ENCODE data around the gene SIGLEC9.
A peak's percentile ranks its signal among the peaks of the same experiment; 100 is the strongest.
"Not testable (repeated sequence)": the region's sequence is repeated elsewhere in the genome, so short reads cannot be mapped to it uniquely, and the experiment has no call there.

SIGLEC9 gene

DNA sequence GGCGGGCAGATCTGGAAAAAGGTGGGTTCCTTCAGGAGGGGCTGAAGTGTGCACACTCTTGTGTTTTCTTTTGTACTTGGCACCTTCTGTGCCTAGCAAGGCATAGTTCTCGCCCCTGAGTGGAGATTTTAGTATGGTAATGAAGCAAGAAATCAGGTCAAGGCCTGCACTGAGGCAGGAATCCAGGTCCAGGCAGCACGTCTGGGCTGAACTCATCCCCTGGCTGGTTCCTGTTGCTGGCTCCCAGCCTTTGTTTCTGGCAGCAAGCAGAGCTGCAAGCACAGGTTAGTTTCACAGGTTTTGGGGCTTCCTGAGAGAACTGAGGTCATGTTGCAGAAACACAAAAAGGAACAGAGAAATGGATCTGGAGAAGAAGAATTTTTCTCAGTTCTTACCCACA is 38.6 kb downstream of the SIGLEC9 start:
- 81 to 85% methylated on average over 2 to 3 of the region's 3 CpGs for WGBS, 2 experiments (ENCODE audit: insufficient coverage in 2 of 2)
- H3K9me3 ChIP-seq (ENCODE audit: control insufficient read depth, low read length) = no peaks in the 10 kb centered on the region

DNA sequence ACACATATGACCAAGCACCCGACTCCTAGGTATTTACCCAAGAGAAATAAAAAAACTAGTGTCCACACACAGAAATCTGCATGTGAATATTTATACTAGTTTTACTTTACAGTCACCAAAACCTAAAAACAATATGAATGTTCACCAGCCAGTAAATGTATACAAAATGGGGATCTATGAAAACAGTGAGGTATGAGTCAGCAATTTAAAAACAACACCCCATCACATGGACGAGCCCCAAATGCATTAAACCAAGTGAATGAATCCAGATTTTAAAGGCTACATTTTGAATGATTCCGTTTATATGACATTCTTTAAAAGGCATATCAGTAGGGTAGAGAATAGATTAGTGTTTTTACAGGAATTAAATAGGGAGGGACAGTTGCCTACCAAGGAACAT is 39.5 kb downstream of the SIGLEC9 start:
- no peak overlapping the region for H3K4me3 ChIP-seq (ENCODE audit: extremely low read depth, insufficient read depth, low read length, poor library complexity, severe bottlenecking)
- no peaks in the 10 kb centered on the region for H3K36me3 ChIP-seq (ENCODE audit: control insufficient read depth, insufficient read depth, low read length)
- no peak overlapping the region for H3K27ac ChIP-seq (ENCODE audit: low read depth, low read length, severe bottlenecking)
- WGBS, 2 experiments (ENCODE audit: insufficient coverage in 2 of 2) = 86 to 92% methylated on average over 1 to 2 of the region's 3 CpGs
- H3K4me1 ChIP-seq (ENCODE audit: control insufficient read depth, insufficient read depth, low read length, poor library complexity, severe bottlenecking) = no peaks in the 10 kb centered on the region
- H3K9me3 ChIP-seq (ENCODE audit: control insufficient read depth, low read length) = no peaks in the 10 kb centered on the region

More for the DNA sequence above, 38.6 kb downstream of the SIGLEC9 start:
- H3K4me1 ChIP-seq (ENCODE audit: control insufficient read depth, insufficient read depth, low read length, poor library complexity, severe bottlenecking) = no peaks in the 10 kb centered on the region
- H3K36me3 ChIP-seq (ENCODE audit: control insufficient read depth, insufficient read depth, low read length) = no peaks in the 10 kb centered on the region
- no peak overlapping the region for H3K27ac ChIP-seq (ENCODE audit: low read depth, low read length, severe bottlenecking)
- no peak overlapping the region for H3K4me3 ChIP-seq (ENCODE audit: extremely low read depth, insufficient read depth, low read length, poor library complexity, severe bottlenecking)

DNA sequence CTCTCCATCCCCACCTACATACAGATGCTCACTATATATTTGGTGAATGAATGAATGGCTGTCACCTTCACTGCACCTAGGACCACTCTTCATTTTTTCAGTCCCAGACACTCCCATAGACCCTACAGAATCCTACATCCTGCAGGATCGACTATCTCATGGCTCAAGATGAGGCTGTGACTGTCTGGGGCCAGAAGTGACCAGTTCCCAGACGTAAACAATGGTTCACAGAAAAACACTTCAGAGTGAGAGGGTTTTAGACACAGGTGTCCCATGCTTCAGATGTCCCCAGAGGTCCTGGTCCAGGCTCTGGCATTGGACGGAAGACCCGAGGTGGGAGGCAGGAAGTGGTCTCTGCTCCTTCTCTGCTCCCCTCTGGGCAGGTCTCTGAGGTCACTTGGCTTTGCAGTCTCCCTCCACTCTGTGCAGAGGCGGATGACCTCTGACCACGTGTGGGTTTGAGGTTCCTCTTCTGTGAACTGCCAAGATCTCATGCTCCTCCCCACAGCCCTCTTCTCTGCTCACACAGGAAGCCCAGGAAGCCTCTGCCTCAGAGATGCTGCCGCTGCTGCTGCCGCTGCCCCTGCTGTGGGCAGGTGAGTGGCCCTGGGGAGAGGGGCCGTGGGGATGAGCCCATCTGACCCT is 42.3 kb downstream of the SIGLEC9 start:
- Histone ChIP-seq H3K27ac (ENCODE audit: low read depth, low read length, severe bottlenecking) (no peak overlapping the region), H3K4me3 (ENCODE audit: extremely low read depth, insufficient read depth, low read length, poor library complexity, severe bottlenecking) (no peak overlapping the region), H3K9me3 (ENCODE audit: control insufficient read depth, low read length) (no peaks in the 10 kb centered on the region), H3K36me3 (ENCODE audit: control insufficient read depth, insufficient read depth, low read length) (no peaks in the 10 kb centered on the region), H3K4me1 (ENCODE audit: control insufficient read depth, insufficient read depth, low read length, poor library complexity, severe bottlenecking) (no peaks in the 10 kb centered on the region)
- WGBS, 2 experiments (ENCODE audit: insufficient coverage in 2 of 2) = 87 to 91% methylated on average over 7 to 9 of the region's 9 CpGs

DNA sequence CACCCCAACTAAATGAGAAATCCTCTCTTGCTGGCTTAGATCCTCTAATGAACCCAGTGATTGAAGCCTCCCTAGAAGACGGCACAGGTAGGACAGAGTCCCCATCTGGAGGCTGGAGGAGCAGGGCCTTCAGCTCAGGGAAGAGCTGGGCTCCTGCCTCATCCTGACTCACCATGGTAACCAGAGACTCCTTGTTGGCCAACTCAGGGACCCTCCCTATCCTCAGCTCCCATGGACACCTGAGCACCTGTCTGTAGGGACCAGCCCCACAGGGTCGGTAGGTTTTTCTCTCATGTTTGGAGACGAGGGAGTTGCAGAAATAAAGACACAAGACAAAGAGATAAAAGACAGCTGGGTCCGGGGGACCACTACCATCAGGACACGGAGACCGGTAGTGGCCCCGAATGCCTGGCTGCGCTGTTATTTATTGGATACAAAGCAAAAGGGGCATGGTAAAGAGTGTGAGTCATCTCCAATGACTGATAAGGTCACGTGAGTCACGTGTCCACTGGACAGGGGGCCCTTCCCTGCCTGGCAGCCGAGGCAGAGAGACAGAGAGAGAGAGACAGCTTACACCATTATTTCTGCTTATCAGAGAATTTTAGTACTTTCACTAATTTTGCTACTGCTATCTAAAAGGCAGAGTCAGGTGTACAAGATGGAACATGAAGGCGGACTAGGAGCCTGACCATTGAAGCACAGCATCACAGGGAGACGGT is 44.0 kb downstream of the SIGLEC9 start:
- Histone ChIP-seq H3K4me1 (ENCODE audit: control insufficient read depth, insufficient read depth, low read length, poor library complexity, severe bottlenecking) (no peaks in the 10 kb centered on the region), H3K36me3 (ENCODE audit: control insufficient read depth, insufficient read depth, low read length) (no peaks in the 10 kb centered on the region), H3K27ac (ENCODE audit: low read depth, low read length, severe bottlenecking) (peak overlapping the region; percentile 39), H3K4me3 (ENCODE audit: extremely low read depth, insufficient read depth, low read length, poor library complexity, severe bottlenecking) (no peak overlapping the region), H3K9me3 (ENCODE audit: control insufficient read depth, low read length) (no peaks in the 10 kb centered on the region)
- 82 to 95% methylated on average over 11 of the region's 13 CpGs for WGBS, 2 experiments (ENCODE audit: insufficient coverage in 2 of 2)

DNA sequence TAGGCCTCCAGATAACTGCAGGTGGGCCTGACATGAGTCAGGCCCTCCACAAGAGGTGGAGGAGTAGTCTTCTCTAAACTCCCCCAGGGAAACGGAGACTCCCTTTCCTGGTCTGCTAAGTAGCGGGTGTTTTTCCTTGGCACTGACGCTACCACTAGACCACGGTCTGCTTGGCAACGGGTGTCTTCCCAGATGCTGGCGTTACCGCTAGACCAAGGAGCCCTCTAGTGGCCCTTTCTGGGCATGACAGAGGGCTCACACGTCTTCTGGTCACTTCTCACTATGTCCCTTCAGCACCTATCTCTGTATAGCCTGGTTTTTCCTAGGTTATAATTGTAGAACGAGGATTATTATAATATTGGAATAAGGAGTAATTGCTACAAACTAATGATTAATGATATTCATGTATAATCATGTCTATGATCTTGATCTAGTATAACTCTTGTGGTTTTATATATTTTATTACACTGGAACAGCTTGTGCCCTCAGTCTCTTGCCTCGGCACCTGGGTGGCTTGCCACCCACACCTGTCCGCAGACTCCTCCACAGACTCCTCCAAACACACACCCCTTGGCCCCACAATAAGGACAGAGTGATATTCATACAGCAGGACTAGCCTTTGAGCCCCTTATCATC is 44.7 kb downstream of the SIGLEC9 start:
- 10 to 29% methylated on average over 6 to 9 of the region's 11 CpGs for WGBS, 2 experiments (ENCODE audit: insufficient coverage in 2 of 2)
- not testable (repeated sequence) for H3K4me1 ChIP-seq (ENCODE audit: control insufficient read depth, insufficient read depth, low read length, poor library complexity, severe bottlenecking); H3K36me3 ChIP-seq (ENCODE audit: control insufficient read depth, insufficient read depth, low read length); H3K9me3 ChIP-seq (ENCODE audit: control insufficient read depth, low read length); H3K4me3 ChIP-seq (ENCODE audit: extremely low read depth, insufficient read depth, low read length, poor library complexity, severe bottlenecking)
- peak overlapping the region; percentile 39 for H3K27ac ChIP-seq (ENCODE audit: low read depth, low read length, severe bottlenecking)

DNA sequence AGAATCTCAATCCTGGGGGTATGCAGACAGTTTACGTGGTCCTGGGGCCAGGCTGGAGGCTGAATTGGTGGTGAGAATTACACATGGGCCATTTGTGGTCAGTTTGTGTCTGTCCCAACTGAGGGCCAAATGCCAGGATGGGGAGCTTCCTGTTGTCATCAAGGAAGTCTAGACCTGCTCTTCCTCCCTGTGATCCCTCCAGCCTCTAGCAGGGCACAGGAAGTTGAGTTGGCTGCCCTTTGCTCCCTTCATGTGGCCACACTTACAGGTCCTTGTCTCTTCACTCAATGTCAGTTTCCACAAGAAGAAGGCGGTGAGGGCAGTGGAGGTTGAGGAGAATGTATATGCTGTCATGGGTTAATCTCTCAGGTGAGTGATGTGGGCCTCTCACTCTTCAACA is 47.5 kb downstream of the SIGLEC9 start:
- no peaks in the 10 kb centered on the region for H3K4me1 ChIP-seq (ENCODE audit: control insufficient read depth, insufficient read depth, low read length, poor library complexity, severe bottlenecking)
- no peak overlapping the region for H3K27ac ChIP-seq (ENCODE audit: low read depth, low read length, severe bottlenecking)
- H3K4me3 ChIP-seq (ENCODE audit: extremely low read depth, insufficient read depth, low read length, poor library complexity, severe bottlenecking) = no peak overlapping the region
- H3K9me3 ChIP-seq (ENCODE audit: control insufficient read depth, low read length) = no peaks in the 10 kb centered on the region
- WGBS, 2 experiments (ENCODE audit: insufficient coverage in 2 of 2) = 60 to 100% methylated on average over 1 of the region's 2 CpGs
- H3K36me3 ChIP-seq (ENCODE audit: control insufficient read depth, insufficient read depth, low read length) = no peaks in the 10 kb centered on the region

DNA sequence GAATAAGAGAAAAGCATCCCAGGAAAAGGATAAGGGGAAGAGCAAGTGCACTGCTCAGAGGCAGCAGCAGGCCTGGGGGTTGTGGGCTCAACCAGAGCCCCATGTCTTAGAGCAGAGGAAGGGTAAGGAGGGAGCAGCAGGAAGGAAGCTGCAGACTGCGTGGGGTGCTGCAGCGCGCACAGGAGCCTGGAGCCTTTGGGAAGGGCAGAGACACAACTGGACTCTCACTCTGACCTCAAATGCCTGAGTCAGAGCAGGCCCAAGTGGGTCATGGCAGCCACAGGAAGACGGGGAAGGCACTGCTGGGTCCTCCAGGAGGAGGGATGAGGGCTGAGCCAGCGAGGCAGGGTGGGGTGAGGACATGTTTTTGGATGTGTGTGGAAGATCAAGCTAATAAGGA is 49.0 kb downstream of the SIGLEC9 start:
- H3K36me3 ChIP-seq (ENCODE audit: control insufficient read depth, insufficient read depth, low read length) = no peaks in the 10 kb centered on the region
- WGBS, 2 experiments (ENCODE audit: insufficient coverage in 2 of 2) = 84 to 90% methylated on average over 3 of the region's 5 CpGs
- H3K4me3 ChIP-seq (ENCODE audit: extremely low read depth, insufficient read depth, low read length, poor library complexity, severe bottlenecking) = no peak overlapping the region
- H3K9me3 ChIP-seq (ENCODE audit: control insufficient read depth, low read length) = no peaks in the 10 kb centered on the region
- no peak overlapping the region for H3K27ac ChIP-seq (ENCODE audit: low read depth, low read length, severe bottlenecking)
- no peaks in the 10 kb centered on the region for H3K4me1 ChIP-seq (ENCODE audit: control insufficient read depth, insufficient read depth, low read length, poor library complexity, severe bottlenecking)

DNA sequence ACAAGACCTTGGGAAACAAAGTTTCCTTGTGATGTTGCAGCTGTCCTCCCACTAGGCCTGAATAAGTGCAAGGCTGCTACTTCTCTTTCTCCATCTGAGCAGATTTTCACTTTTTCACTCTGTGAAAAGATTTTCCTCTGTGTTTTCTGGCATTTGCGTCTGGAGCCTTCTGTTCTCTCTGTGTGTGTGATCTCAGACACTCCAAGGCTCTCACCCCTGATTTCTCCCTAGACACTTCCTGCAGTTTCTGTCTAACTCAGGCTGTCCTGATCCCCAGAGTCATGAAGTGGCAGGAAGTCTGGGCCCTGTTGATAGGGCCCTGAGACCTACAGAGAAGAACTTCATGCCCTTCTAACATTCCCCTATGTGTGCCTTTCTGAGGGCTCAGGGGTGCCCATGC is 54.5 kb downstream of the SIGLEC9 start:
- Histone ChIP-seq H3K4me1 (ENCODE audit: control insufficient read depth, insufficient read depth, low read length, poor library complexity, severe bottlenecking) (no peaks in the 10 kb centered on the region), H3K27ac (ENCODE audit: low read depth, low read length, severe bottlenecking) (no peak overlapping the region), H3K4me3 (ENCODE audit: extremely low read depth, insufficient read depth, low read length, poor library complexity, severe bottlenecking) (no peak overlapping the region), H3K9me3 (ENCODE audit: control insufficient read depth, low read length) (no peaks in the 10 kb centered on the region), H3K36me3 (ENCODE audit: control insufficient read depth, insufficient read depth, low read length) (no peaks in the 10 kb centered on the region)
- whole genome bisulfite sequencing, 2 experiments (ENCODE audit: insufficient coverage in 2 of 2) = 83 to 88% methylated on average over 1 of the region's 1 CpG
